H9 (cell line): Measurements from ENCODE around the gene EVX2. TPM values are rescaled to one million over a fixed set of nuclear protein-coding genes. Genes with fewer than 3 reads are reported as not detected.

ENCODE experiments used
- DNase-seq: peaks from one replicate; pipeline ENCODE4 v3.0.0-alpha.2; 2017
- H2AFZ ChIP-seq: one replicate; pipeline ENCODE4 v1.6.1; 2013; ENCODE audit warnings: mild to moderate bottlenecking, low read length, control low read depth, moderate library complexity
- H2AK5ac ChIP-seq: 2 replicates; pipeline ENCODE4 v1.6.1; 2013; ENCODE audit warnings: low read length, control low read depth, mixed read lengths; ENCODE audit not compliant: insufficient read length
- H2BK120ac ChIP-seq: one replicate; pipeline ENCODE4 v1.6.1; 2013; ENCODE audit warnings: low read depth, mild to moderate bottlenecking, low read length, control low read depth, inconsistent platforms; ENCODE audit not compliant: poor library complexity, severe bottlenecking
- H2BK12ac ChIP-seq: 2 replicates; pipeline ENCODE4 v1.6.1; 2013; ENCODE audit warnings: low read length, control low read depth, mixed read lengths, low read depth; ENCODE audit not compliant: insufficient read length
- H2BK15ac ChIP-seq: 2 replicates; pipeline ENCODE4 v1.6.1; 2013; ENCODE audit warnings: low read depth, low read length, control low read depth
- H2BK20ac ChIP-seq: one replicate; pipeline ENCODE4 v1.6.1; 2013; ENCODE audit warnings: low read depth, mild to moderate bottlenecking, low read length, control low read depth, inconsistent platforms; ENCODE audit not compliant: poor library complexity, severe bottlenecking
- H2BK5ac ChIP-seq: 2 replicates; pipeline ENCODE4 v1.6.1; 2013; ENCODE audit warnings: low read length, control low read depth, mixed read lengths; ENCODE audit not compliant: insufficient read length
- H3K14ac ChIP-seq: 2 replicates; pipeline ENCODE4 v1.6.1; 2013; ENCODE audit warnings: low read length, control low read depth; ENCODE audit not compliant: insufficient read depth
- H3K18ac ChIP-seq: 2 replicates; pipeline ENCODE4 v1.6.1; 2013; ENCODE audit warnings: low read depth, mild to moderate bottlenecking, mixed read lengths, low read length, control low read depth; ENCODE audit not compliant: insufficient read length
- H3K23ac ChIP-seq: 2 replicates; pipeline ENCODE4 v1.6.1; 2013; ENCODE audit warnings: low read length, control low read depth, mixed read lengths, low read depth; ENCODE audit not compliant: insufficient read length
- H3K23me2 ChIP-seq: 2 replicates; pipeline ENCODE4 v1.6.1; 2013; ENCODE audit warnings: low read depth, mild to moderate bottlenecking, mixed read lengths, low read length, control low read depth; ENCODE audit not compliant: insufficient read length, poor library complexity, severe bottlenecking
- H3K27ac ChIP-seq: 2 replicates; pipeline ENCODE4 v1.5.1; 2013; ENCODE audit warnings: low read length, control low read depth, mixed read lengths, low read depth; ENCODE audit not compliant: insufficient read length
- H3K27me3 ChIP-seq: 2 replicates; pipeline ENCODE4 v1.6.1; 2013; ENCODE audit warnings: low read length, control low read depth, inconsistent platforms; ENCODE audit not compliant: insufficient read depth
- H3K4ac ChIP-seq: 2 replicates; pipeline ENCODE4 v1.6.1; 2013; ENCODE audit warnings: low read depth, mild to moderate bottlenecking, control low read depth, inconsistent platforms, low read length, moderate library complexity
- H3K4me1 ChIP-seq: 2 replicates; pipeline ENCODE4 v1.6.1; 2013; ENCODE audit warnings: low read length, control low read depth, inconsistent platforms; ENCODE audit not compliant: insufficient read depth
- H3K4me2 ChIP-seq: 2 replicates; pipeline ENCODE4 v1.6.1; 2013; ENCODE audit warnings: low read length, control low read depth, mixed read lengths; ENCODE audit not compliant: insufficient read length, insufficient read depth
- H3K56ac ChIP-seq: 2 replicates; pipeline ENCODE4 v1.6.1; 2013; ENCODE audit warnings: low read depth, mild to moderate bottlenecking, mixed read lengths, low read length, control low read depth; ENCODE audit not compliant: insufficient read length
- H3K79me1 ChIP-seq: 2 replicates; pipeline ENCODE4 v1.6.1; 2013; ENCODE audit warnings: low read depth, mild to moderate bottlenecking, moderate library complexity, low read length, control low read depth, inconsistent platforms; ENCODE audit not compliant: insufficient read depth, poor library complexity, severe bottlenecking
- H3K79me2 ChIP-seq: 2 replicates; pipeline ENCODE4 v1.6.1; 2013; ENCODE audit warnings: low read length, control low read depth, inconsistent platforms; ENCODE audit not compliant: insufficient read depth
- H3K9ac ChIP-seq: 2 replicates; pipeline ENCODE4 v1.6.1; 2013; ENCODE audit warnings: low read length, control low read depth, mixed read lengths; ENCODE audit not compliant: insufficient read length; ENCODE audit errors: extremely low read depth
- H3K9me3 ChIP-seq: one replicate; pipeline ENCODE4 v1.6.1; 2013; ENCODE audit warnings: low read depth, low read length, inconsistent platforms; ENCODE audit not compliant: control insufficient read depth
- H3T11ph ChIP-seq: one replicate; pipeline ENCODE4 v1.6.1; 2013; ENCODE audit warnings: mild to moderate bottlenecking, low read length, control low read depth, inconsistent platforms
- H4K20me1 ChIP-seq: one replicate; pipeline ENCODE4 v1.6.1; 2013; ENCODE audit not compliant: control insufficient read depth, insufficient read length, insufficient read depth
- H4K5ac ChIP-seq: 2 replicates; pipeline ENCODE4 v1.6.1; 2013; ENCODE audit warnings: low read depth, mild to moderate bottlenecking, mixed read lengths, low read length, control low read depth; ENCODE audit not compliant: insufficient read length
- H4K8ac ChIP-seq: replicated peaks from 2 replicates; pipeline ENCODE4 v1.6.1; 2013; ENCODE audit warnings: low read length, control low read depth, mixed read lengths, low read depth; ENCODE audit not compliant: insufficient read length
- H4K91ac ChIP-seq: 2 replicates; pipeline ENCODE4 v1.6.1; 2013; ENCODE audit warnings: low read depth, mild to moderate bottlenecking, moderate library complexity, mixed read lengths, low read length, control low read depth; ENCODE audit not compliant: insufficient read length
- H3K27ac Mint-ChIP-seq, 3 experiments: 2 replicates in 2 of 3; 3 replicates in 1 of 3; pipeline ENCODE4 v1.8.0; 2020 to 2021; ENCODE audit warnings: mixed read lengths in 3 of 3, mild to moderate bottlenecking in 1 of 3, moderate library complexity in 1 of 3
- H3K27me3 Mint-ChIP-seq: 2 replicates; pipeline ENCODE4 v1.8.0; 2021; ENCODE audit warnings: low read depth, mild to moderate bottlenecking, moderate library complexity, mixed read lengths
- H3K36me3 Mint-ChIP-seq, 3 experiments: 2 replicates in 2 of 3; 3 replicates in 1 of 3; pipeline ENCODE4 v1.8.0; 2020 to 2021; ENCODE audit warnings: low read depth in 3 of 3, mixed read lengths in 3 of 3; ENCODE audit not compliant: insufficient read depth in 1 of 3
- H3K4me1 Mint-ChIP-seq, 2 experiments: 2 replicates each; pipeline ENCODE4 v1.8.0; 2020; ENCODE audit warnings: mixed read lengths in 2 of 2
- H3K4me3 Mint-ChIP-seq, 2 experiments: 2 replicates in 1 of 2; 3 replicates in 1 of 2; pipeline ENCODE4 v1.8.0; 2020 to 2021; ENCODE audit warnings: mild to moderate bottlenecking in 2 of 2, mixed read lengths in 2 of 2, moderate library complexity in 1 of 2
- H3K9me3 Mint-ChIP-seq, 2 experiments: 2 replicates in 1 of 2; 3 replicates in 1 of 2; pipeline ENCODE4 v1.8.0; 2020; ENCODE audit warnings: mild to moderate bottlenecking in 2 of 2, mixed read lengths in 2 of 2, moderate library complexity in 1 of 2
- CTCF ChIP-seq: fragments of 200-600 bp; sonication (generic); conservative IDR thresholded peaks from 3 replicates; pipeline ENCODE4 v1.8.0; 2021; ENCODE audit warnings: antibody characterized with exemption, mild to moderate bottlenecking
- WGBS: extraction: QIAGEN DNeasy Blood & Tissue Kit; methylation state at CpG from one replicate; pipeline ENCODE4 v1.1.7; 2013; ENCODE audit warnings: missing lambda C conversion rate, low lambda C conversion rate, mixed read lengths; ENCODE audit not compliant: insufficient read length; ENCODE audit errors: extremely low coverage; 5-methylcytosine and 5-hydroxymethylcytosine counted together
- total RNA-seq: library from RNA; stranded (reverse); gene quantifications from 2 replicates; pipeline ENCODE4 v1.2.1, GENCODE V29; 2021

The EVX2 gene
- total RNA-seq, 1 experiment from 2014 or later = not detected

DNA sequence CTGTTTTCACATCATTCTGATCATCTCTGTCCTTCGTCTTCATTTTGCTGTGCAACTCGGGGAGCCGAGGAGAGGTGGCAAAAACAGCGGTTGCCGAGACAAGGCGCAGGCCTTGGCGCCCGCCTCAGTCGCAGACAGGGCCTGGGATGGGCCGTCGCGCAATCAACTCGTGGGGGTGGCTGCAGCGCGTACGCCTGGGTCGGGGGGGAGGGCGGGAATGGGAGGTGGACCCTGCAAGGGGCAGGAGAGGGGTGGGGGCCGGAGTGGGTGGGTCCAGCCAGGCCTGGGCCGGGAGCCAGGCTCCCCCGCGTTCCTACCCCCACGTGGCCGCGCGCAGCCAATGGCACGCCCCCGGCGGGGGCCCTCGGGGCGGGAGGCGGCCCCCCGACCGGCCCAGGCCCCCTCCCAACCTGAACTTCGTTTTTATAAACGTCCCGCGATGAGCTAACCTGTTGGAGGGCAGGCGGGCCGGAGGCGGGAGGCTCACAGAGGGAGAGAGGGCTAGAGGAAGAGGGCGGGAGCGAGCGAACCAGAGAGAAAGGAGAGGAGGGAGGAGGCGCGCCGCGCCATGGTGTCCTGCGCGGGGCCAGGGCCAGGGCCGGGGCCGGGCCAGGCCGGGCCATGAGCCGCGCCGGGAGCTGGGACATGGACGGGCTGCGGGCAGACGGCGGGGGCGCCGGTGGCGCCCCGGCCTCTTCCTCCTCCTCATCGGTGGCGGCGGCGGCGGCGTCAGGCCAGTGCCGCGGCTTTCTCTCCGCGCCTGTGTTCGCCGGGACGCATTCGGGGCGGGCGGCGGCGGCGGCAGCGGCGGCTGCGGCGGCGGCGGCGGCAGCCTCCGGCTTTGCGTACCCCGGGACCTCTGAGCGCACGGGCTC lies 8.7 kb upstream of the EVX2 start, which contains the start of gene HOXD13:
TSS of gene HOXD13 (plus strand) at position 452 of the 875 bp plus-strand sequence. CDS start at position 622, 170 bp downstream.
- no peaks in the 10 kb centered on the region for H3K79me1 ChIP-seq
- no peaks in the 10 kb centered on the region for H4K20me1 ChIP-seq
- WGBS = no CpG with 5 or more reads among the region's 95 CpGs
- no peak within 1 kb of the TSS for H2BK5ac ChIP-seq
- no peak within 1 kb of the TSS for H2BK15ac ChIP-seq
- no peak within 1 kb of the TSS for H2BK12ac ChIP-seq
- H3K4me2 ChIP-seq = peak within 1 kb of the TSS; percentile 43
- no peak for TF ChIP-seq CTCF
- Mint-ChIP-seq H3K27me3 (peaks cover 97% of the 10 kb centered on the region), H3K36me3 (peaks cover 0 to 3% (median 0%) of the 10 kb centered on the region in 3 experiments; a peak in 2 of 7 replicates), H3K4me1 (peaks cover 21 to 34% of the 10 kb centered on the region in 2 experiments), H3K9me3 (peaks cover 8 to 25% of the 10 kb centered on the region in 2 experiments; a peak in 4 of 5 replicates), H3K4me3 (peak within 1 kb of the TSS; percentile 40 to 73), H3K27ac (no peak within 1 kb of the TSS)
- no peak within 1 kb of the TSS for H3K14ac ChIP-seq
- H4K8ac ChIP-seq = no peak within 1 kb of the TSS
- peaks cover 84% of the 10 kb centered on the region for H3K27me3 ChIP-seq
- no peak within 1 kb of the TSS for H4K91ac ChIP-seq
- no peak within 1 kb of the TSS for H2BK20ac ChIP-seq
- no peak within 1 kb of the TSS for H4K5ac ChIP-seq
- no peaks in the 10 kb centered on the region for H3K23me2 ChIP-seq
- no peak within 1 kb of the TSS for H3K27ac ChIP-seq
- no peak within 1 kb of the TSS for H3K56ac ChIP-seq
- H3T11ph ChIP-seq = no peak within 1 kb of the TSS
- H2AK5ac ChIP-seq = no peak within 1 kb of the TSS
- no peaks in the 10 kb centered on the region for H3K9me3 ChIP-seq
- no peak within 1 kb of the TSS for H2AFZ ChIP-seq
- H3K4ac ChIP-seq = no peak within 1 kb of the TSS
- no peak within 1 kb of the TSS for H3K18ac ChIP-seq
- peaks cover 3% of the 10 kb centered on the region; the same call in 1 of the 2 replicates for H3K4me1 ChIP-seq
- no peak within 1 kb of the TSS for H3K23ac ChIP-seq
- H3K9ac ChIP-seq = no peak within 1 kb of the TSS
- peak; percentile 86 for DNase-seq
- no peaks in the 10 kb centered on the region for H3K79me2 ChIP-seq
- H2BK120ac ChIP-seq = no peak within 1 kb of the TSS
